HepG2 (cell line): Measurements from ENCODE around the gene ADPRH. TPM values are rescaled to one million over a fixed set of nuclear protein-coding genes. Genes with fewer than 3 reads are reported as not detected.
A peak's percentile ranks its signal among the peaks of the same experiment; 100 is the strongest.

ENCODE experiments used
- AKAP8 ChIP-seq: sonication (generic); formaldehyde crosslinking; IDR thresholded peaks from 2 replicates; pipeline ENCODE4 v1.5.1; 2020; ENCODE audit warnings: mild to moderate bottlenecking, missing genetic modification reagents
- CHD2 ChIP-seq: IDR thresholded peaks from 2 replicates; pipeline ENCODE4 v1.6.1; 2011; ENCODE audit warnings: low read depth, low read length, improper control_type of control experiment
- DMAP1 ChIP-seq: IDR thresholded peaks from 2 replicates; pipeline ENCODE4 v1.6.1; 2016
- HOXA9 ChIP-seq: sonication (generic); formaldehyde crosslinking; IDR thresholded peaks from 2 replicates; pipeline ENCODE4 v1.8.1; 2022; ENCODE audit warnings: missing genetic modification reagents, mild to moderate bottlenecking, moderate library complexity, borderline replicate concordance
- ISL2 ChIP-seq: sonication (generic); formaldehyde crosslinking; IDR thresholded peaks from 2 replicates; pipeline ENCODE4 v1.5.0; 2020; ENCODE audit warnings: missing genetic modification reagents
- MIXL1 ChIP-seq: IDR thresholded peaks from 2 replicates; pipeline ENCODE4 v1.6.1; 2016
- PHF8 ChIP-seq: sonication (generic); formaldehyde crosslinking; IDR thresholded peaks from 2 replicates; pipeline ENCODE4 v1.5.0; 2020; ENCODE audit warnings: missing genetic modification reagents
- SUZ12 ChIP-seq: fragments of 150-350 bp; IDR thresholded peaks from 2 replicates; pipeline ENCODE4 v1.6.1; 2014; ENCODE audit warnings: low read depth, low read length
- ZFY ChIP-seq: sonication (generic); formaldehyde crosslinking; IDR thresholded peaks from 2 replicates; pipeline ENCODE4 v1.4.0; 2020; ENCODE audit warnings: missing genetic modification reagents
- ZNF687 ChIP-seq: sonication (generic); formaldehyde crosslinking; IDR thresholded peaks from 2 replicates; pipeline ENCODE4 v1.5.1; 2020; ENCODE audit warnings: mild to moderate bottlenecking, missing genetic modification reagents, moderate library complexity
- polyA plus RNA-seq, 8 experiments: library from polyadenylated mRNA; depleted of rRNA in 3 of 8; stranded (reverse) in 7 of 8; unstranded in 1 of 8; fragments of >200 nt; fragmentation: Illumina TruSeq in 4 of 8; extraction: Trizol in 4 of 8; gene quantifications; 2 replicates each; pipeline versions ENCODE4 v1.2.1 to v1.2.3, GENCODE V29; 2011 to 2016; ENCODE audit warnings: low read depth in 4 of 8, missing spikeins in 1 of 8, mixed read lengths in 1 of 8; ENCODE audit not compliant: insufficient read depth in 1 of 8
- total RNA-seq, 5 experiments: library from RNA; depleted of rRNA; stranded (reverse); fragments of >200 nt; fragmentation: Illumina TruSeq; extraction: Trizol; gene quantifications; 2 replicates each; pipeline ENCODE4 v1.2.3, GENCODE V29; 2016; ENCODE audit warnings: low read depth in 1 of 5
- TF ChIP-seq, protein P1 (sequence below): sonication (generic); formaldehyde crosslinking; IDR thresholded peaks from 2 replicates; pipeline ENCODE4 v1.4.0; 2020; ENCODE audit warnings: missing genetic modification reagents
- TF ChIP-seq, protein P2 (sequence below): sonication (generic); formaldehyde crosslinking; IDR thresholded peaks from 2 replicates; pipeline ENCODE4 v1.5.1; 2020; ENCODE audit warnings: missing genetic modification reagents, mild to moderate bottlenecking, borderline replicate concordance
- TF ChIP-seq, protein P3 (sequence below): sonication (generic); formaldehyde crosslinking; IDR thresholded peaks from 2 replicates; pipeline ENCODE4 v1.4.0; 2020; ENCODE audit warnings: missing genetic modification reagents, borderline replicate concordance

Gene ADPRH
- total and polyA plus RNA-seq, 2 of the 13 experiments (the other 11 are each of a cell fraction or from before 2014, with no cell fraction given), result 0.01 to 0.15 TPM

DNA sequence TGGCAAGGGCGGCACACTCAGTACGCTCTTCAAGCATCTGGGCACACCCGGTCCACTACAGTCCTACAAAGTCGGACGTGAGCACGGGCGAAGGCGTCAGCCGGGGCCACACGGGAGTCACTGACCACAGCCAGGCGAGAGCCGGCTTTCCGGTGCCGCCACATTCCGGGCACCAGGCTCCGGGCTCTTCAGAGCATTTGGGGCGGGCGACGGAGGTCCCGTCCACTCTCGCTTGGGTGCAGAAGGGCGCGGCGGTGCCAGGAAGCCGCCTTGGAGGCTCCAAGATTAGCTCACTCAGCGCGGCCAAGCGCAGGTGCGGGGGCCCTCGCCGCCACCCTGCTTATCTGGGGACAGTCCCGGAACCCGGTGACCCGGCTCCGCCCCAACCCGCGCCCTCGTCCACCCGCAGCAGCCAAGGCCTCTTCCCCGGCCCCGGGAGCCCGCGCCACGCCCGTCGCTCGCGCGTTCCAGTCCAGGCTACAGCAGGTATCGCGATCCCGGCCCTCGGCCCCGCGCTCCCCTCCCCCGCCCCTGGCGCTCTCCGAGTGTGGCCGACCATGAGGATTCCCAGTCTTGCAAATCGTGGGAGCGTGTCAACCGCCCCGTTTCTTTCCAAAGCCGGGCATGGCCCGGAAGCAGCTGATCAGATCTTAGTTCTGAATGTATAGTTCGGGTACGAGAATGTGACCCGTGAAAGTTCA lies at the start of gene ADPRH (continued):
- peak; percentile 74 for TF ChIP-seq ZNF687 (CRISPR knock-in tag)
- peak; percentile 86 for TF ChIP-seq CHD2
- no peak for TF ChIP-seq HOXA9 (CRISPR knock-in tag)
- TF ChIP-seq, protein P1, sequence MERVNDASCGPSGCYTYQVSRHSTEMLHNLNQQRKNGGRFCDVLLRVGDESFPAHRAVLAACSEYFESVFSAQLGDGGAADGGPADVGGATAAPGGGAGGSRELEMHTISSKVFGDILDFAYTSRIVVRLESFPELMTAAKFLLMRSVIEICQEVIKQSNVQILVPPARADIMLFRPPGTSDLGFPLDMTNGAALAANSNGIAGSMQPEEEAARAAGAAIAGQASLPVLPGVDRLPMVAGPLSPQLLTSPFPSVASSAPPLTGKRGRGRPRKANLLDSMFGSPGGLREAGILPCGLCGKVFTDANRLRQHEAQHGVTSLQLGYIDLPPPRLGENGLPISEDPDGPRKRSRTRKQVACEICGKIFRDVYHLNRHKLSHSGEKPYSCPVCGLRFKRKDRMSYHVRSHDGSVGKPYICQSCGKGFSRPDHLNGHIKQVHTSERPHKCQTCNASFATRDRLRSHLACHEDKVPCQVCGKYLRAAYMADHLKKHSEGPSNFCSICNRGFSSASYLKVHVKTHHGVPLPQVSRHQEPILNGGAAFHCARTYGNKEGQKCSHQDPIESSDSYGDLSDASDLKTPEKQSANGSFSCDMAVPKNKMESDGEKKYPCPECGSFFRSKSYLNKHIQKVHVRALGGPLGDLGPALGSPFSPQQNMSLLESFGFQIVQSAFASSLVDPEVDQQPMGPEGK, result 0 out of 2 replicates have a peak, but pooled peaks have one; percentile 14
- no peak for TF ChIP-seq ISL2 (CRISPR knock-in tag)
- peak; percentile 31; the same call in 1 of the 2 replicates for TF ChIP-seq DMAP1
- TF ChIP-seq, protein P2, sequence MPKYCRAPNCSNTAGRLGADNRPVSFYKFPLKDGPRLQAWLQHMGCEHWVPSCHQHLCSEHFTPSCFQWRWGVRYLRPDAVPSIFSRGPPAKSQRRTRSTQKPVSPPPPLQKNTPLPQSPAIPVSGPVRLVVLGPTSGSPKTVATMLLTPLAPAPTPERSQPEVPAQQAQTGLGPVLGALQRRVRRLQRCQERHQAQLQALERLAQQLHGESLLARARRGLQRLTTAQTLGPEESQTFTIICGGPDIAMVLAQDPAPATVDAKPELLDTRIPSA (CRISPR knock-in tag), result 0 out of 2 replicates have a peak, but pooled peaks have one; percentile 41
- TF ChIP-seq ZFY (CRISPR knock-in tag), result peak; percentile 26; the same call in 1 of the 2 replicates
- no peak for TF ChIP-seq SUZ12
- TF ChIP-seq, protein P3, sequence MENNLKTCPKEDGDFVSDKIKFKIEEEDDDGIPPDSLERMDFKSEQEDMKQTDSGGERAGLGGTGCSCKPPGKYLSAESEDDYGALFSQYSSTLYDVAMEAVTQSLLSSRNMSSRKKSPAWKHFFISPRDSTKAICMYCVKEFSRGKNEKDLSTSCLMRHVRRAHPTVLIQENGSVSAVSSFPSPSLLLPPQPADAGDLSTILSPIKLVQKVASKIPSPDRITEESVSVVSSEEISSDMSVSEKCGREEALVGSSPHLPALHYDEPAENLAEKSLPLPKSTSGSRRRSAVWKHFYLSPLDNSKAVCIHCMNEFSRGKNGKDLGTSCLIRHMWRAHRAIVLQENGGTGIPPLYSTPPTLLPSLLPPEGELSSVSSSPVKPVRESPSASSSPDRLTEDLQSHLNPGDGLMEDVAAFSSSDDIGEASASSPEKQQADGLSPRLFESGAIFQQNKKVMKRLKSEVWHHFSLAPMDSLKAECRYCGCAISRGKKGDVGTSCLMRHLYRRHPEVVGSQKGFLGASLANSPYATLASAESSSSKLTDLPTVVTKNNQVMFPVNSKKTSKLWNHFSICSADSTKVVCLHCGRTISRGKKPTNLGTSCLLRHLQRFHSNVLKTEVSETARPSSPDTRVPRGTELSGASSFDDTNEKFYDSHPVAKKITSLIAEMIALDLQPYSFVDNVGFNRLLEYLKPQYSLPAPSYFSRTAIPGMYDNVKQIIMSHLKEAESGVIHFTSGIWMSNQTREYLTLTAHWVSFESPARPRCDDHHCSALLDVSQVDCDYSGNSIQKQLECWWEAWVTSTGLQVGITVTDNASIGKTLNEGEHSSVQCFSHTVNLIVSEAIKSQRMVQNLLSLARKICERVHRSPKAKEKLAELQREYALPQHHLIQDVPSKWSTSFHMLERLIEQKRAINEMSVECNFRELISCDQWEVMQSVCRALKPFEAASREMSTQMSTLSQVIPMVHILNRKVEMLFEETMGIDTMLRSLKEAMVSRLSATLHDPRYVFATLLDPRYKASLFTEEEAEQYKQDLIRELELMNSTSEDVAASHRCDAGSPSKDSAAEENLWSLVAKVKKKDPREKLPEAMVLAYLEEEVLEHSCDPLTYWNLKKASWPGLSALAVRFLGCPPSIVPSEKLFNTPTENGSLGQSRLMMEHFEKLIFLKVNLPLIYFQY, result 0 out of 2 replicates have a peak, but pooled peaks have one; percentile 38
- TF ChIP-seq MIXL1, result no peak
- TF ChIP-seq AKAP8, result no peak
- TF ChIP-seq PHF8, result peak; percentile 25; the same call in 1 of the 2 replicates
- TF ChIP-seq, all 625 proteins: peak for 15
